Measurements from ENCODE around the gene GNAL.
"Not testable (repeated sequence)": the region's sequence is repeated elsewhere in the genome, so short reads cannot be mapped to it uniquely, and the experiment has no call there.

Gene GNAL

DNA sequence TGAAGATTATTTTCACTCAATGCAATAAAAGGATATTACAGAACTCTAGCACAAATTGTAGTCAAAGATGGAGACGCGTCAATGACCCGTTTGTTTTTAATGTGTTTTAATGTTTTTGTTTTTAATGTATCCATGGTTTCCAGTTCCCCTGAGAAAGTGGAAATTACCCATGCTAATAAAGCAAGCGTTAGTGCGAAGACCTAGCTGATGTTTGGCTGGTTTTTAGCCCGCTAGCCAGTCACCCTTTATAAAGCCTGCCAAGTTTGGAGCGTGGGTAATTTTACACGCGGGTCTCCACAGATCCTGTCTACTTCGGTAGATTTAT lies 161.7 kb downstream of the GNAL start:
- DNase-seq (ENCODE audit: low spot score): no peak

GRCh38 chr18:11851146-11851805 lies 162.2 kb downstream of the GNAL start, which contains the start of gene CHMP1B:
TSS of gene CHMP1B (plus strand) at chr18:11851413. CDS start at chr18:11851512, 99 bp downstream.
- DNase-seq (ENCODE audit: low spot score): peak; percentile 96

- DNase-seq (ENCODE audit: low spot score): peak; percentile 36
Measured at GRCh38 chr18:11851806-11852337, 162.8 kb downstream of the GNAL start.

DNA sequence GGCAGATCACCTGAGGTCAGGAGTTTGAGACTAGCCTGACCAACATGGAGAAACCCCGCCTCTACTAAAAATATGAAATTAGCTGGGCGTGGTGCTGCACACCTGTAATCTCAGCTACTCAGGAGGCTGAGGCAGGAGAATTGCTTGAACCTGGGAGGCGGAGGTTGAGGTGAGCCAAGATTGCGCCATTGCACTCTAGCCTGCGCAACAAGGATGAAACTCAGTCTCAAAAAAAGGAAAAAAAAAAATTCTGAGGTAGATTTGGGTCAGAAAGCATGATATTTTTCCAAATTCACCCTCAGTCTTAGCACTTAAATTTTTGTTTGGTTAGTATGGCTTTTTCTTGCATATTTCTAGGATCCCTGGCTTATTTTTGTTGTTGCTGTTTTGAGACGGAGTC lies 165.5 kb downstream of the GNAL start:
- DNase-seq (ENCODE audit: low spot score): not testable (repeated sequence)

GRCh38 chr18:11857177-11857887 lies 168.3 kb downstream of the GNAL start:
- peak; percentile 93 for DNase-seq (ENCODE audit: low spot score)

- DNase-seq (ENCODE audit: low spot score): no peak
Measured at GRCh38 chr18:11859282-11859830, 170.3 kb downstream of the GNAL start.

- peak; percentile 76 for DNase-seq (ENCODE audit: low spot score)
Measured at GRCh38 chr18:11859903-11860407, 170.9 kb downstream of the GNAL start.

GRCh38 chr18:11860594-11861450 lies 171.8 kb downstream of the GNAL start:
- DNase-seq (ENCODE audit: low spot score): no peak

- DNase-seq (ENCODE audit: low spot score): no peak
Measured at GRCh38 chr18:11861583-11862288, 172.7 kb downstream of the GNAL start.

DNA sequence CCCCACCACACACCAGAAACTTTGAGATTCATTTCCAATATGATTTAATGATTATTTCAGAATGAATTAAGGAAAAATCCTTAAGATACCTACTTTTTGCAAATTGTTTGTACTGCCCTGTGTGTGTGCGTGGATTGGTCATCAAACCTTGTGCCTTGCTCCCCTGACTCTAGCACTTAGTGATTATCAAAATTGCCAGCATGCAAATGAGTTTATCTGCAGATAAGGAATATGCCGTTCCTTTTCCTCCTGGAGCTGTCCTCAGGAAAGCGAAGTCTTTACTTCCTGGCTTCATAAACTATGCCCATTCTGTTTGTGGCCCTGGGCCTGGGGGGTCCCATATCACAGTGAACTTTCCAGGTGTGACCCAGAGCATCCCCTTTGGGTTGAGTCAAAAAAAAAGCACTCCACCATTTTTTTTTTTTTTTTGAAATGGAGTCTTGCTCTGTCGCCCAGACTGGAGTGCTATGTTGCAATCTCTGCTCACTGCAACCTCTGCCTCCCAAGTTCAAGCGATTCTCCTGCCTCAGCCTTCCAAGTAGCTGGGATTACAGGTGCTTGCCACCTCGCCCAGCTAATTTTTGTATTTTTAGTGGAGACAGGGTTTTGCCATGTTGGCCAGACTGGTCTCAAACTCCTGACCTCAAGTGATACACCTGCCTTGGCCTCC lies 173.5 kb downstream of the GNAL start:
- DNase-seq (ENCODE audit: low spot score): no peak

DNA sequence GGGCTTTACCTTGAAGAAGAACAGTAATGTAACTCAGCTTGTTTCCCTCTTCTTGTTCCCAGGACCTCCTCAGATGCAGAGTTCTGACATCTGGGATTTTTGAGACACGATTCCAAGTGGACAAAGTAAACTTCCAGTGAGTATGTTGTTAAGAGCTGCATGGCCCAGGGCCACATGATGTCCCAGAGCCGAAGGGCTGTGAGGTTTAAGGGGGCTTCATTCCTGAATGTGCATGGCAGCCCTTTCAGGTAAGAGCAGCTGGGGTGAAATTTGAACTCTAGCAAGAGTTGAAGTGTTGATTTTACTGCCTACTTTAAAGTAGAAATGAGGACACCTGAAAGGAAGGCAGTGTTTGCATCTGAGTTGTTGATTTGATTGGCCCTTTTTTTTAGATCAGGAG lies 175.4 kb downstream of the GNAL start:
- DNase-seq (ENCODE audit: low spot score): no peak

- no peak for DNase-seq (ENCODE audit: low spot score)
Measured at GRCh38 chr18:11865071-11865470, 176.0 kb downstream of the GNAL start.

GRCh38 chr18:11866329-11866728 lies 177.3 kb downstream of the GNAL start:
- DNase-seq (ENCODE audit: low spot score): no peak

GRCh38 chr18:11866764-11867163 lies 177.7 kb downstream of the GNAL start:
- DNase-seq (ENCODE audit: low spot score): no peak

DNA sequence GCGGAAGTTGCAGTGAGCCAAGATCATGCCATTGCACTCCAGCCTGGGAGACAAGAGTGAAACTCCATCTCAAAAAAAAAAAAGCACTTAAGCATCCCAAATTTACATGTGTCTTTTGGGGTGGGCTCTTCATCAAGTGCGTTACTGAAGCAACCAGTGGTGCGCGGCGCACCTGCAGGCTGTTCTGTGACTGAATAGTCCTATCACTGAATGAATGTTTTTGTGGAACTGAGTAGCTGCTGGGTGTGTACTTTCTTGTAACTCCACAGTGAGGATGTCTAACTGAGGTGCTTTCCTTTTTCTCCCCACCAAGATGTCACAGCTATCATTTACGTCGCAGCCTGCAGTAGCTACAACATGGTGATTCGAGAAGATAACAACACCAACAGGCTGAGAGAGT lies 179.2 kb downstream of the GNAL start:
- DNase-seq (ENCODE audit: low spot score): no peak

DNA sequence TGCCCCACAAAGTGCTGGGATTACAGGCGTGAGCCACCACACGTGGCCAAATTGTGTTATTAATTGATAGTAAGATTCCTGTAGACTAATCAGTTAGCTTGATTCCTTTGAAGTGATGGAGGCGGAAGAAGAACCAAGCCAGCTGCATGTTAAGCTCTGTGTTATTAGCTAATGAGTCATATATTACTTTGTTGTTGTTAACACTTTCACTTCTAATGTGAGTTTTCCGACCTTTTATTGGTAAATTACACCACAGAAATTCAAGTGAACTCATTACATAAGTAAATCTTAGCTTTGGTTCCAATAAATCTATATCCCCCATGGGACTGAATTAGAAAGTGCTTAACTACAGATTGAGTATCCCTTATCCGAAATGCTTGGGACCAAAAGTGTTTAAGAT lies 182.4 kb downstream of the GNAL start:
- DNase-seq (ENCODE audit: low spot score): no peak

DNA sequence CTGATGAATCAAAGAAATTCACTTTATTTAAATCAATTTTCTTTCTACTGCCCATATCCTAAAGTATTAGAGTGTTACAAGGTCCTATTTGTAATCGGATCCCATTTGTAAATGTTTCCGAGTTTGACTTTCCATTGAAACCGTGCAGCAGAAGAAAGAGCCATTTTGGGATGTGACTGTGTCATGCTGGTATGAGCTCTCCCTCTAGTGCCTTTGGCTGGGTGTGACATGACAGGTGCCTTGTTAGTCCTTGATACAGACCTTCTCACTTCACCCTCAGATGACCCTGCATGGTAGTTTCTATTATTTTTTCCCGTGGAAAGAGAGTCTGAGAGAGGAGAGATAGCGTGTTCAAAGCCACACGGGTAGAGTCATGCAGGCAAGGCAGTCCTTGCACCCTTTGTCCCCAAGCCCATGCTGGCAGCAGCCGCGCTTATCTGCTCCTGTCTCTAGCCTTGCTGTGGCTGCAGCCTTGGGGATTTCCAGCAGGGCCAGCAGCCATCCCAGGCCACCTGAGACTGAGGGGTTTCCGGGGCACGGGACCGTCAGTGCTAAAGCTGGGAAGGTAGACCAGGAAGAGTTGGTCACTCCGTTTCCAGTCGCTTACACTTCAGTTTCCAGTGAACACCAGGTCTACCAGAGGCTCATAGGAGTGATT lies 183.5 kb downstream of the GNAL start:
- DNase-seq (ENCODE audit: low spot score): peak; percentile 69

- no peak for DNase-seq (ENCODE audit: low spot score)
Measured at GRCh38 chr18:11873670-11874340, 184.7 kb downstream of the GNAL start.

DNA sequence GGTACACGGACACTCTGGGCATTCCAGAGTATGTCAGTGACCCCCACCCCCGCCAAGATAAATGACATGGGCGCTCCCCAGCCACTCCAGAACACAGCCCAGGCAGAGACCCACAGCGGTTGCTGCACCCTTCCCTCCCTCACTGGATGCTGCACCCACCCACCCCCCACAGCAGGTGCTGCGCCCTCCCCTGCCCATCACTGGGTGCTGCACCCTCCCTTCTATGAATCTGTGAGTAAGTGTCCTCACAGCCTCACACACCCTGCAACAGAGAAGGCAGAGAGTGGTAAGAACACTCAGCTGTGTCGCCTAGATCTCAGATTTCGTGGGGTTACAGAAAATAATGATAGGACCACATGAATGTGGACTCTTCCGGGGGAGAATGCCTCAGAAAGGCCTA lies 185.6 kb downstream of the GNAL start:
- no peak for DNase-seq (ENCODE audit: low spot score)
